Measurements from ENCODE around the gene ABLIM2. TPM values are rescaled to one million over a fixed set of nuclear protein-coding genes. Genes with fewer than 3 reads are reported as not detected.

Gene ABLIM2
- total and polyA plus RNA-seq, 3 donors from 2014 or later = 5.2 to 7.5 (median 6.9) TPM

GRCh38 chr4:8092282-8092681 lies 66.3 kb downstream of the ABLIM2 start:
- Histone ChIP-seq H3K36me3 (ENCODE audit: low read depth, missing control alignments) (no peaks in the 10 kb centered on the region), H3K27me3 (no peaks in the 10 kb centered on the region), H3K27ac (no peak overlapping the region), H3K4me1 (no peaks in the 10 kb centered on the region), H3K4me3 (no peak overlapping the region), H3K9me3 (no peaks in the 10 kb centered on the region)
- no peak for DNase-seq
- intact Hi-C loops (cut with DNase I; ENCODE audit: low total_unique reads) = no loop called here
- TF ChIP-seq, protein P1, sequence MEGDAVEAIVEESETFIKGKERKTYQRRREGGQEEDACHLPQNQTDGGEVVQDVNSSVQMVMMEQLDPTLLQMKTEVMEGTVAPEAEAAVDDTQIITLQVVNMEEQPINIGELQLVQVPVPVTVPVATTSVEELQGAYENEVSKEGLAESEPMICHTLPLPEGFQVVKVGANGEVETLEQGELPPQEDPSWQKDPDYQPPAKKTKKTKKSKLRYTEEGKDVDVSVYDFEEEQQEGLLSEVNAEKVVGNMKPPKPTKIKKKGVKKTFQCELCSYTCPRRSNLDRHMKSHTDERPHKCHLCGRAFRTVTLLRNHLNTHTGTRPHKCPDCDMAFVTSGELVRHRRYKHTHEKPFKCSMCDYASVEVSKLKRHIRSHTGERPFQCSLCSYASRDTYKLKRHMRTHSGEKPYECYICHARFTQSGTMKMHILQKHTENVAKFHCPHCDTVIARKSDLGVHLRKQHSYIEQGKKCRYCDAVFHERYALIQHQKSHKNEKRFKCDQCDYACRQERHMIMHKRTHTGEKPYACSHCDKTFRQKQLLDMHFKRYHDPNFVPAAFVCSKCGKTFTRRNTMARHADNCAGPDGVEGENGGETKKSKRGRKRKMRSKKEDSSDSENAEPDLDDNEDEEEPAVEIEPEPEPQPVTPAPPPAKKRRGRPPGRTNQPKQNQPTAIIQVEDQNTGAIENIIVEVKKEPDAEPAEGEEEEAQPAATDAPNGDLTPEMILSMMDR (IDR thresholded peaks at IDR 0.05) = no peak
- TF ChIP-seq POLR2A (IDR thresholded peaks at IDR 0.05) = no peak
- WGBS, 2 donors = 92 to 93% methylated on average over 2 of the region's 2 CpGs

- Histone ChIP-seq H3K9me3 (no peaks in the 10 kb centered on the region), H3K27me3 (no peaks in the 10 kb centered on the region), H3K27ac (no peak overlapping the region), H3K36me3 (ENCODE audit: low read depth, missing control alignments) (no peaks in the 10 kb centered on the region), H3K4me1 (no peaks in the 10 kb centered on the region), H3K4me3 (no peak overlapping the region)
- intact Hi-C loops (cut with DNase I; ENCODE audit: low total_unique reads) = no loop called here
- WGBS, 2 donors = 81 to 92% methylated on average over 12 of the region's 12 CpGs
- TF ChIP-seq POLR2A (IDR thresholded peaks at IDR 0.05) = no peak
- TF ChIP-seq, protein P1 (IDR thresholded peaks at IDR 0.05) = no peak
- DNase-seq = no peak
These were observed 67.8 kb downstream of the ABLIM2 start for GRCh38 chr4:8090744-8091301.

GRCh38 chr4:8090312-8090711 lies 68.3 kb downstream of the ABLIM2 start:
- DNase-seq = no peak
- Histone ChIP-seq H3K9me3 (no peaks in the 10 kb centered on the region), H3K36me3 (ENCODE audit: low read depth, missing control alignments) (no peaks in the 10 kb centered on the region), H3K27me3 (no peaks in the 10 kb centered on the region), H3K4me3 (no peak overlapping the region), H3K27ac (no peak overlapping the region), H3K4me1 (no peaks in the 10 kb centered on the region)
- 83 to 88% methylated on average over 4 of the region's 4 CpGs for WGBS, 2 donors
- intact Hi-C loops (cut with DNase I; ENCODE audit: low total_unique reads) = no loop called here
- no peak for TF ChIP-seq POLR2A (IDR thresholded peaks at IDR 0.05)
- TF ChIP-seq, protein P1 (IDR thresholded peaks at IDR 0.05) = no peak

DNA sequence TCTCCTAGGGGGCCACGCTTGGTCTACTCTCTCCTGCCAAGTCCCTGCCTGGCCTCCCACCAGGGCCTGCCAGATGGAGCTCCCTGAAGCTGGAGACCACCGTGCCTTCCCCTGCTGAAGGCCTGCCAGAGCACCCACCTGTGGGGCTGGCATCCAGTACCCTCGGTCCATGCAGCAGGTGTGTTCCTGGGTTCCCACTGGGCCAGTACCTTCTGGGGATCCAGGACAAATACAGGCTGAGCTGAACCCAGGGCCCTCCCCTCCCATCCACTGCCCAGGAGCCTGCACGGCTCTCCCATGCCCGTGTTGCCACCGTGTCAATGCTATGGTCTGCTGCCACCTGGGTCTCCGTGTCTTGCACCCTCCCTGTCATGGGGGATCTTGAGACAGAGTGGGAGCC lies 68.8 kb downstream of the ABLIM2 start:
- H3K4me1 ChIP-seq = no peaks in the 10 kb centered on the region
- 92% methylated on average over 2 to 7 of the region's 7 CpGs for WGBS, 2 donors
- no peak overlapping the region for H3K27ac ChIP-seq
- H3K4me3 ChIP-seq = no peak overlapping the region
- H3K36me3 ChIP-seq (ENCODE audit: low read depth, missing control alignments) = no peaks in the 10 kb centered on the region
- DNase-seq = no peak
- no peaks in the 10 kb centered on the region for H3K27me3 ChIP-seq
- TF ChIP-seq, protein P1 (IDR thresholded peaks at IDR 0.05) = no peak
- TF ChIP-seq POLR2A (IDR thresholded peaks at IDR 0.05) = no peak
- intact Hi-C loops (cut with DNase I; ENCODE audit: low total_unique reads) = no loop called here
- no peaks in the 10 kb centered on the region for H3K9me3 ChIP-seq

DNA sequence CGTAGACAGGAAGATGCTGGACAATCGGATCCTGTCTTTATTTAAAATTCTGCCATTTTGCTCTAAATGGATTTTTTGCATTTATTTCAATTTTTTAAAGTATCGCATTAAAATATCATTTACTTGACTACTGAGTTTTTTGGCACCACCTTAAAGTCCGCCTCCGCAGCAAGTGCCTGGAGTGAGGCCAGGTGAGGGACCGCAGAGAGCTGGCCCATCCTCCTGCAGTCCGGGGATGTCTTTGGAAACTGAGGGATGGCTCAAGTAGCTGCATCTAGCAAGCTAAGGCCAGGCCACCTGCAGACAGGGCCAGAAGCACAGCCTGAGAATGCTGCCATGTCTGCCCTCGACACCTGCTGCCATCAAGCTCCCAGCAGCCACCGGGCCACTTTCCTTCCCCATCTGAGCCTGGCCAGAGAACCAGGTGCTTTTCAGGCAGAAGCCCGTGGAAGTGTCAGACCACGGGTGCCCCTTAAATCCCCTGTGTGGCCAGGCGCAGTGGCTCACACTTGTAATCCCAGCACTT lies 69.6 kb downstream of the ABLIM2 start:
- TF ChIP-seq POLR2A (IDR thresholded peaks at IDR 0.05) = no peak
- TF ChIP-seq, protein P1 (IDR thresholded peaks at IDR 0.05) = no peak
- DNase-seq = no peak
- WGBS, 2 donors = 86 to 88% methylated on average over 12 of the region's 12 CpGs
- no peak overlapping the region for H3K4me3 ChIP-seq
- H3K9me3 ChIP-seq = no peaks in the 10 kb centered on the region
- intact Hi-C loops (cut with DNase I; ENCODE audit: low total_unique reads) = no loop called here
- H3K27me3 ChIP-seq = no peaks in the 10 kb centered on the region
- no peaks in the 10 kb centered on the region for H3K4me1 ChIP-seq
- no peaks in the 10 kb centered on the region for H3K36me3 ChIP-seq (ENCODE audit: low read depth, missing control alignments)
- H3K27ac ChIP-seq = no peak overlapping the region
